Neural progenitor cell (in vitro differentiated cells): ENCODE data around the gene PTPRN2. TPM values are rescaled to one million over a fixed set of nuclear protein-coding genes. Genes with fewer than 3 reads are reported as not detected.

Source experiments
- DNase-seq: peaks from one replicate; pipeline ENCODE4 v3.0.0-alpha.2; 2016; ENCODE audit warnings: low spot score
- H2AFZ ChIP-seq: fragments of 200-600 bp; sonication (generic); replicated peaks from 2 replicates; pipeline ENCODE4 v1.6.1; 2016; ENCODE audit warnings: antibody characterized with exemption
- H3F3A ChIP-seq: fragments of 200-600 bp; sonication (generic); 2 replicates; pipeline ENCODE4 v1.6.1; 2016; ENCODE audit warnings: antibody characterized with exemption, low read depth
- H3K27ac ChIP-seq: fragments of 200-600 bp; sonication (generic); 2 replicates; pipeline ENCODE4 v1.5.1; 2016; ENCODE audit warnings: mild to moderate bottlenecking
- H3K27me3 ChIP-seq: fragments of 200-600 bp; sonication (generic); 2 replicates; pipeline ENCODE4 v1.6.1; 2016; ENCODE audit warnings: mild to moderate bottlenecking, moderate library complexity
- H3K36me3 ChIP-seq: fragments of 200-600 bp; sonication (generic); 2 replicates; pipeline ENCODE4 v1.5.1; 2016
- H3K4me1 ChIP-seq: fragments of 200-600 bp; sonication (generic); 2 replicates; pipeline ENCODE4 v1.6.1; 2016; ENCODE audit warnings: mixed run types
- H3K4me2 ChIP-seq: fragments of 200-600 bp; sonication (generic); 2 replicates; pipeline ENCODE4 v1.6.1; 2016
- H3K4me3 ChIP-seq: fragments of 200-600 bp; sonication (generic); 2 replicates; pipeline ENCODE4 v1.5.1; 2016
- H3K79me2 ChIP-seq: fragments of 200-600 bp; sonication (generic); 2 replicates; pipeline ENCODE4 v1.6.1; 2016; ENCODE audit warnings: low read depth
- H3K9ac ChIP-seq: fragments of 200-600 bp; sonication (generic); 2 replicates; pipeline ENCODE4 v1.6.1; 2016
- H3K9me3 ChIP-seq: fragments of 200-600 bp; sonication (generic); 2 replicates; pipeline ENCODE4 v1.5.1; 2016; ENCODE audit warnings: low read depth
- H4K20me1 ChIP-seq: fragments of 200-600 bp; sonication (generic); 2 replicates; pipeline ENCODE4 v1.6.1; 2016; ENCODE audit warnings: low read depth
- H3K27ac Mint-ChIP-seq: 3 replicates; pipeline ENCODE4 v1.8.0; 2021; ENCODE audit warnings: mixed read lengths
- H3K27me3 Mint-ChIP-seq: 2 replicates; pipeline ENCODE4 v1.8.0; 2022; ENCODE audit warnings: low read depth, mild to moderate bottlenecking, inconsistent platforms, moderate library complexity, mixed read lengths; ENCODE audit not compliant: insufficient read depth
- H3K36me3 Mint-ChIP-seq: 3 replicates; pipeline ENCODE4 v1.8.0; 2021; ENCODE audit warnings: mixed read lengths
- H3K4me1 Mint-ChIP-seq: 3 replicates; pipeline ENCODE4 v1.8.0; 2021; ENCODE audit warnings: mixed read lengths
- H3K4me3 Mint-ChIP-seq: 3 replicates; pipeline ENCODE4 v1.8.0; 2021; ENCODE audit warnings: mild to moderate bottlenecking, moderate library complexity, mixed read lengths
- H3K9me3 Mint-ChIP-seq: 3 replicates; pipeline ENCODE4 v1.8.0; 2020; ENCODE audit warnings: mixed read lengths
- CTCF ChIP-seq: fragments of 200-600 bp; sonication (generic); IDR thresholded peaks from 2 replicates; pipeline ENCODE4 v1.5.1; 2017; ENCODE audit warnings: antibody characterized with exemption, mild to moderate bottlenecking
- EZH2 ChIP-seq: fragments of 200-600 bp; sonication (generic); IDR thresholded peaks from 2 replicates; pipeline ENCODE4 v1.6.1; 2017; ENCODE audit warnings: antibody characterized with exemption, mild to moderate bottlenecking, moderate library complexity
- EZH2phosphoT487 ChIP-seq: fragments of 200-600 bp; sonication (generic); IDR thresholded peaks from 2 replicates; pipeline ENCODE4 v1.6.1; 2017; ENCODE audit warnings: antibody characterized with exemption
- total RNA-seq: library from RNA; depleted of rRNA; stranded (reverse); fragments of >200 nt; gene quantifications from 2 replicates; pipeline ENCODE4 v1.2.3, GENCODE V29; 2015; ENCODE audit warnings: low replicate concordance

Gene PTPRN2
- total RNA-seq, 1 donor from 2014 or later: 3.0 TPM

- no peaks in the 10 kb centered on the region for H3F3A ChIP-seq
- no peak for DNase-seq
- peaks cover 12% of the 10 kb centered on the region for H3K9me3 ChIP-seq
- TF ChIP-seq CTCF (no peak), EZH2phosphoT487 (no peak), EZH2 (no peak)
- Mint-ChIP-seq H3K4me3 (peak overlapping the region; percentile 39), H3K36me3 (peaks cover 54% of the 10 kb centered on the region), H3K27me3 (peaks cover 9% of the 10 kb centered on the region), H3K27ac (no peak overlapping the region), H3K9me3 (peaks cover 41% of the 10 kb centered on the region), H3K4me1 (no peaks in the 10 kb centered on the region)
- no peak overlapping the region for H3K9ac ChIP-seq
- H3K36me3 ChIP-seq: peaks cover 3% of the 10 kb centered on the region
- no peak overlapping the region for H2AFZ ChIP-seq
- H3K27ac ChIP-seq: no peak overlapping the region
- no peak overlapping the region for H3K4me2 ChIP-seq
- no peaks in the 10 kb centered on the region for H3K4me1 ChIP-seq
- no peaks in the 10 kb centered on the region for H3K27me3 ChIP-seq
- no peak overlapping the region for H3K4me3 ChIP-seq
- no peaks in the 10 kb centered on the region for H3K79me2 ChIP-seq
- H4K20me1 ChIP-seq: no peaks in the 10 kb centered on the region
Measured at GRCh38 chr7:157644946-157645345, 942.7 kb downstream of the PTPRN2 start.

GRCh38 chr7:157643525-157643970, 944.1 kb downstream of the PTPRN2 start:
- Mint-ChIP-seq H3K36me3 (peaks cover 68% of the 10 kb centered on the region), H3K4me1 (peaks cover 3% of the 10 kb centered on the region), H3K27ac (no peak overlapping the region), H3K4me3 (no peak overlapping the region), H3K27me3 (peaks cover 8% of the 10 kb centered on the region), H3K9me3 (peaks cover 46% of the 10 kb centered on the region)
- no peak for DNase-seq
- peaks cover 3% of the 10 kb centered on the region for H3K36me3 ChIP-seq
- H2AFZ ChIP-seq: no peak overlapping the region
- peaks cover 12% of the 10 kb centered on the region for H3K9me3 ChIP-seq
- no peaks in the 10 kb centered on the region for H3F3A ChIP-seq
- H3K27me3 ChIP-seq: no peaks in the 10 kb centered on the region
- no peak overlapping the region for H3K4me3 ChIP-seq
- H3K4me2 ChIP-seq: no peak overlapping the region
- H3K9ac ChIP-seq: no peak overlapping the region
- H3K27ac ChIP-seq: no peak overlapping the region
- H3K4me1 ChIP-seq: no peaks in the 10 kb centered on the region
- no peaks in the 10 kb centered on the region for H4K20me1 ChIP-seq
- TF ChIP-seq EZH2phosphoT487: no peak
- TF ChIP-seq CTCF: no peak
- TF ChIP-seq EZH2: no peak
- no peaks in the 10 kb centered on the region for H3K79me2 ChIP-seq

GRCh38 chr7:157641866-157642265, 945.8 kb downstream of the PTPRN2 start:
- no peak overlapping the region for H3K4me2 ChIP-seq
- Mint-ChIP-seq H3K27ac (no peak overlapping the region), H3K4me1 (peaks cover 13% of the 10 kb centered on the region), H3K9me3 (peaks cover 46% of the 10 kb centered on the region), H3K4me3 (peak overlapping the region; percentile 62), H3K27me3 (peaks cover 11% of the 10 kb centered on the region), H3K36me3 (peaks cover 80% of the 10 kb centered on the region)
- H2AFZ ChIP-seq: no peak overlapping the region
- H4K20me1 ChIP-seq: no peaks in the 10 kb centered on the region
- TF ChIP-seq EZH2phosphoT487 (no peak), EZH2 (no peak), CTCF (no peak)
- H3K36me3 ChIP-seq: peaks cover 3% of the 10 kb centered on the region
- H3K27ac ChIP-seq: no peak overlapping the region
- no peaks in the 10 kb centered on the region for H3K79me2 ChIP-seq
- DNase-seq: no peak
- no peak overlapping the region for H3K4me3 ChIP-seq
- peaks cover 13% of the 10 kb centered on the region for H3K27me3 ChIP-seq
- H3K4me1 ChIP-seq: no peaks in the 10 kb centered on the region
- no peaks in the 10 kb centered on the region for H3F3A ChIP-seq
- no peak overlapping the region for H3K9ac ChIP-seq
- H3K9me3 ChIP-seq: peaks cover 12% of the 10 kb centered on the region
